Activated naive CD4-positive, alpha-beta T cell treated with anti-CD3 and anti-CD28 coated beads for 36 hours (primary cell): ENCODE results near the gene DENND2D. TPM values are rescaled to one million over a fixed set of nuclear protein-coding genes. Genes with fewer than 3 reads are reported as not detected.

Experiments used
- CTCF ChIA-PET: fragments of 350-600 bp; sonication (Branson Sonifier 250); formaldehyde crosslinking; loops from one replicate; lab custom pipeline; 2021; ENCODE audit warnings: antibody characterized with exemption; lab: Charles Lee
- DNase-seq: peaks from one replicate; pipeline ENCODE4 v3.0.0-alpha.2; 2020
- H3K27ac Mint-ChIP-seq: one replicate; pipeline ENCODE4 v1.8.0; 2021; ENCODE audit warnings: mild to moderate bottlenecking, mixed read lengths
- H3K27me3 Mint-ChIP-seq: one replicate; pipeline ENCODE4 v1.8.0; 2021; ENCODE audit warnings: low read depth, mixed read lengths
- H3K36me3 Mint-ChIP-seq: one replicate; pipeline ENCODE4 v1.8.0; 2021; ENCODE audit warnings: low read depth, mixed read lengths
- H3K4me1 Mint-ChIP-seq: one replicate; pipeline ENCODE4 v1.8.0; 2021; ENCODE audit warnings: low read depth, mixed read lengths
- H3K4me3 Mint-ChIP-seq: one replicate; pipeline ENCODE4 v1.8.0; 2021; ENCODE audit warnings: mild to moderate bottlenecking, moderate library complexity, mixed read lengths
- H3K9me3 Mint-ChIP-seq: one replicate; pipeline ENCODE4 v1.8.0; 2021; ENCODE audit warnings: mixed read lengths
- intact Hi-C: fragments of 100-400 bp; cut with micrococcal nuclease; formaldehyde crosslinking; loops from one replicate; pipeline ENCODE4 v1.15.1; 2023
- total RNA-seq, 2 experiments: library from RNA; stranded (reverse); gene quantifications; one replicate each; pipeline ENCODE4 v1.2.3, GENCODE V29; 2021

DENND2D gene
- total RNA-seq, 2 experiments from 2014 or later, result 210 to 213 TPM

- Mint-ChIP-seq H3K4me3 (no peak overlapping the region), H3K27ac (peak overlapping the region; percentile 99), H3K9me3 (no peaks in the 10 kb centered on the region), H3K36me3 (peaks cover 98% of the 10 kb centered on the region), H3K4me1 (peaks cover 98% of the 10 kb centered on the region), H3K27me3 (no peaks in the 10 kb centered on the region)
- DNase-seq, result no peak
- intact Hi-C loops, result no loop called here
- CTCF ChIA-PET, result interaction anchor here (0.7 to 13.5 kb wide), 3 partner anchors 9 to 27 kb away, joined by 3 to 234 read pairs (median 4); partner anchors contain the start of gene DENND2D
Measured at GRCh38 chr1:111191496-111191895, 8.9 kb downstream of the DENND2D start.

GRCh38 chr1:111190931-111191451 is 9.5 kb downstream of the DENND2D start:
- Mint-ChIP-seq H3K27me3 (no peaks in the 10 kb centered on the region), H3K4me3 (no peak overlapping the region), H3K9me3 (no peaks in the 10 kb centered on the region), H3K4me1 (peaks cover 98% of the 10 kb centered on the region), H3K27ac (peak overlapping the region; percentile 99), H3K36me3 (peaks cover 95% of the 10 kb centered on the region)
- DNase-seq, result no peak
- CTCF ChIA-PET, result interaction anchor here (0.8 to 13.5 kb wide), 2 partner anchors 9 to 28 kb away, joined by 4 to 234 read pairs; no protein-coding TSS in a partner anchor
- intact Hi-C loops, result no loop called here

DNA sequence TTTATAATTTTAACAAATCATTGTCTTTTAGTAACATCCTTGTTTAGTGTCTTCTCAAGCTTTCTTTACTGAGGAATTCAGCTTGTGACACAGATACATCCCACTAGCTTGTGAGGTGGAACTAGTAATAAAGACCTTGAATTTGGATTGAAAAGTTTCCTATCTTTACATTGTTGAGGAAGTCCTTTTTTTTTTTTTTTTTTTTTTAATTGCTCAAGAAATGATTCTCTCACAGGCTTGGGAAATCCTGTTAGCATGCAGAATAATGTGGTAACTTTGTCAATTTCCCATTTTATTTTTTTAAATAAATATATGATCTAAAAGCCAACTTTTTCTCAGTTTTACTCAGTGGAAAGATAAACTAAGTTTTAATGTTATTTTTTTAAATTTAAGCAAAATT is 15.8 kb downstream of the DENND2D start:
- Mint-ChIP-seq H3K27me3 (no peaks in the 10 kb centered on the region), H3K9me3 (no peaks in the 10 kb centered on the region), H3K4me1 (peaks cover 75% of the 10 kb centered on the region), H3K36me3 (peaks cover 66% of the 10 kb centered on the region), H3K4me3 (no peak overlapping the region), H3K27ac (peak overlapping the region; percentile 74)
- CTCF ChIA-PET, result no interaction called here
- intact Hi-C loops, result loop anchor here (5.0 kb wide), 1 partner anchor 38 kb away; no protein-coding TSS in a partner anchor
- no peak for DNase-seq

- Mint-ChIP-seq H3K27me3 (no peaks in the 10 kb centered on the region), H3K9me3 (no peaks in the 10 kb centered on the region), H3K4me1 (peaks cover 69% of the 10 kb centered on the region), H3K4me3 (no peak overlapping the region), H3K27ac (peak overlapping the region; percentile 74), H3K36me3 (peaks cover 58% of the 10 kb centered on the region)
- CTCF ChIA-PET, result interaction anchor here (0.8 to 1.8 kb wide), 3 partner anchors 15 to 44 kb away, joined by 3 to 5 read pairs (median 3); partner anchors contain the start of genes CEPT1 and DRAM2
- intact Hi-C loops, result no loop called here
- DNase-seq, result no peak
Measured at GRCh38 chr1:111183308-111184069, 17.0 kb downstream of the DENND2D start.

GRCh38 chr1:111182052-111182451 is 18.4 kb downstream of the DENND2D start:
- Mint-ChIP-seq H3K36me3 (peaks cover 51% of the 10 kb centered on the region), H3K27ac (peak overlapping the region; percentile 42), H3K9me3 (no peaks in the 10 kb centered on the region), H3K4me1 (peaks cover 55% of the 10 kb centered on the region), H3K27me3 (no peaks in the 10 kb centered on the region), H3K4me3 (no peak overlapping the region)
- intact Hi-C loops, result no loop called here
- no peak for DNase-seq
- CTCF ChIA-PET, result interaction anchor here (0.6 to 1.0 kb wide), 4 partner anchors 9 to 270 kb away, joined by 3 to 5 read pairs (median 4); no protein-coding TSS in a partner anchor

DNA sequence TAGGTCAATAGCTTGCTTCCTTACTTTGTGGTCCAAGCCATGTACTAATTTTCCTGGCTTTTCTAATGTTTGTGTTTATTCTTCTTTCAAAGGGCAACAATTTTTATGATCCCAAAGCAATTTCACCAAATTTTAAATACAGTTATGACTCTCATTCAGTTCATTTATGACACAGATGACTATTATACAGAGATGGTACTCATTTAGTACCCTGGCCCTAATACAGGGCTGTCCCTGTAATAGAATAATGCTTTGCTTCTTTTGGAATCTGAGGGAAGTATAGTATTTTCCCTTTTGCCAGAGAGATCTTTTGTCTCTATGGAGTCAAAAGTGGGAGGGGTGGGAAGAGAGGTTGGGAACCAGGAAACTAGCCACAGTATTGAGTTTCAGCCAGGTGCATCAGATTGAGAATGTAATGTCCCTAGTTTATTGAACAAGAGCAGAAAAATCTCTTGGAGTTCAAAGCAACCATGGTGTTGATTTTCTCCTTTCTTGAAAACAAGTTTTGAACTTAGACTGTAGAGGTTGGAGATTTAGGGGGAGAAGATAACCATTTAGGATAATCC is 20.4 kb downstream of the DENND2D start:
- Mint-ChIP-seq H3K4me1 (peaks cover 39% of the 10 kb centered on the region), H3K27ac (peak overlapping the region; percentile 46), H3K9me3 (no peaks in the 10 kb centered on the region), H3K36me3 (peaks cover 36% of the 10 kb centered on the region), H3K27me3 (no peaks in the 10 kb centered on the region), H3K4me3 (no peak overlapping the region)
- DNase-seq, result no peak
- CTCF ChIA-PET, result interaction anchor here (0.9 kb wide), 1 partner anchor 41 kb away, joined by 3 read pairs; no protein-coding TSS in a partner anchor
- intact Hi-C loops, result no loop called here

- H3K9me3 Mint-ChIP-seq, result no peaks in the 10 kb centered on the region
- peaks cover 30% of the 10 kb centered on the region for H3K36me3 Mint-ChIP-seq
- no peaks in the 10 kb centered on the region for H3K27me3 Mint-ChIP-seq
- CTCF ChIA-PET, result no interaction called here
- H3K4me1 Mint-ChIP-seq, result peaks cover 41% of the 10 kb centered on the region
- no peak overlapping the region for H3K27ac Mint-ChIP-seq
- intact Hi-C loops, result no loop called here
- H3K4me3 Mint-ChIP-seq, result no peak overlapping the region
- DNase-seq, result no peak
Measured at GRCh38 chr1:111176678-111177077, 23.8 kb downstream of the DENND2D start.

DNA sequence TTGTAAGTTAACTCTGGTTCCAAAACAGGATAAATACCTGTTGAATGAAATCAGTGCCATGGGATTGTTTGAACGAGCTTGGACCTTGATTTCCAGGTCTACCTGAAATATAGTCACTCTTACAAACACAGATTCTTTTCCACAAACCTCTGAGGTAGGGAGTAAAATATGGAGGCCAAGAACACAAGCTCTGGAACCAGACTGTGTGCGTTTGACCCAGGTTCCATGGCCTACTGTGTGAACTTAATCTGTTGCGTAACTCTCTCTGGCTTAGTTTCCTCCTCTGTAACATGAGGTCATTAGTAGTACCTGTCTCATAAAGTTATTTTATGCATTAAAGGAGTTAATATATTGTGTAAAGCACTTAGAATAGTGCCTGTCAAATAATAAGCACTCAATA is 25.1 kb downstream of the DENND2D start:
- Mint-ChIP-seq H3K27ac (no peak overlapping the region), H3K4me3 (no peak overlapping the region), H3K4me1 (peaks cover 37% of the 10 kb centered on the region), H3K36me3 (peaks cover 28% of the 10 kb centered on the region), H3K27me3 (no peaks in the 10 kb centered on the region), H3K9me3 (no peaks in the 10 kb centered on the region)
- DNase-seq, result no peak
- intact Hi-C loops, result no loop called here
- CTCF ChIA-PET, result interaction anchor here (1.1 kb wide), 1 partner anchor 36 kb away, joined by 3 read pairs; the partner anchor contains the start of gene DRAM2

GRCh38 chr1:111174070-111174469 is 26.4 kb downstream of the DENND2D start:
- Mint-ChIP-seq H3K9me3 (no peaks in the 10 kb centered on the region), H3K36me3 (peaks cover 23% of the 10 kb centered on the region), H3K27me3 (no peaks in the 10 kb centered on the region), H3K27ac (peak overlapping the region; percentile 36), H3K4me1 (peaks cover 27% of the 10 kb centered on the region), H3K4me3 (no peak overlapping the region)
- no peak for DNase-seq
- CTCF ChIA-PET, result interaction anchor here (0.5 kb wide), 1 partner anchor 476 kb away, joined by 3 read pairs; no protein-coding TSS in a partner anchor
- intact Hi-C loops, result no loop called here

DNA sequence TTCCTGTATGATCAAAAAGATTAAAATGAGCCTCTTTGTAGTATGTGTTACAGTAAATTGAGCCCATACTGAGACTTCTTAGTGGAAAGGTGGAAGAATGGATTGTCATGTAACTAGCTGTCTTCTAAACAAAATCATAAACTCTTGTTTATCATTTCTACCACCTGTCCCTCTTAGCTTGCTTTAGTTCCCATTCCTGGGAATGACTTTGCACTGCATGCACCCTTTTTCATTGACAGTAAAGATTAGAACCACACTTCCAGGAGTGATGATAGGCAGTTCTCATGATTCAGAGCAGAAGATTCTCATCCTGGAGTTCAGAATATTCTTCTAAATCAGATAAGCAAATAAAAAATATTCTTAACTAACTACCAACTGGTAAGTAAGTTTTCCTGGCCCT is 28.0 kb downstream of the DENND2D start:
- H3K36me3 Mint-ChIP-seq, result peaks cover 27% of the 10 kb centered on the region
- no peaks in the 10 kb centered on the region for H3K9me3 Mint-ChIP-seq
- H3K4me1 Mint-ChIP-seq, result peaks cover 27% of the 10 kb centered on the region
- intact Hi-C loops, result no loop called here
- no peak overlapping the region for H3K27ac Mint-ChIP-seq
- CTCF ChIA-PET, result no interaction called here
- DNase-seq, result no peak
- H3K4me3 Mint-ChIP-seq, result no peak overlapping the region
- no peaks in the 10 kb centered on the region for H3K27me3 Mint-ChIP-seq

DNA sequence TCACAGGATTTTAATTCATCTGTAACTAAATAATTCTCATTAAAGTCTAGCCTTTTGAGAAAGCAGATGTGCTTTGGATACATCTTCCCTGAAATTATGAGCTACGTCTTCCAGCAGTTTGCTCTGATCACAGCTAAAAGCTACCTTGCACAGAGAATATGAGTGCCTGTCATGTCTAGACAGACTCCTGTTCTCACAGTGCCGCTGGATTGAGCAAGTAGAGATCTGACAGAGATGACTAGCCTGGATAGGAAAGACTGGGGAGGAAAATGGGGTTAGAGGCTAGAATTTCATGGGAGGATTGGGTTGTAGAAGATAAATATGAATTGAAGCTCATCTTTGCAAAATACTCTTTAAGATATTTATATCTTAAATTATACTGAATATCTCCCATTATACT is 36.3 kb downstream of the DENND2D start:
- Mint-ChIP-seq H3K27me3 (no peaks in the 10 kb centered on the region), H3K27ac (no peak overlapping the region), H3K36me3 (peaks cover 28% of the 10 kb centered on the region), H3K4me1 (peaks cover 14% of the 10 kb centered on the region), H3K9me3 (no peaks in the 10 kb centered on the region), H3K4me3 (no peak overlapping the region)
- no peak for DNase-seq
- intact Hi-C loops, result no loop called here
- CTCF ChIA-PET, result no interaction called here

- H3K9me3 Mint-ChIP-seq, result no peaks in the 10 kb centered on the region
- peaks cover 15% of the 10 kb centered on the region for H3K4me1 Mint-ChIP-seq
- CTCF ChIA-PET, result no interaction called here
- DNase-seq, result no peak
- H3K4me3 Mint-ChIP-seq, result no peak overlapping the region
- peaks cover 25% of the 10 kb centered on the region for H3K36me3 Mint-ChIP-seq
- no peak overlapping the region for H3K27ac Mint-ChIP-seq
- intact Hi-C loops, result loop anchor here (2.0 kb wide), 1 partner anchor 15 kb away; no protein-coding TSS in a partner anchor
- no peaks in the 10 kb centered on the region for H3K27me3 Mint-ChIP-seq
Measured at GRCh38 chr1:111163363-111163762, 37.1 kb downstream of the DENND2D start.
